ENCODE data around the gene LTBP2.

LTBP2 gene

DNA sequence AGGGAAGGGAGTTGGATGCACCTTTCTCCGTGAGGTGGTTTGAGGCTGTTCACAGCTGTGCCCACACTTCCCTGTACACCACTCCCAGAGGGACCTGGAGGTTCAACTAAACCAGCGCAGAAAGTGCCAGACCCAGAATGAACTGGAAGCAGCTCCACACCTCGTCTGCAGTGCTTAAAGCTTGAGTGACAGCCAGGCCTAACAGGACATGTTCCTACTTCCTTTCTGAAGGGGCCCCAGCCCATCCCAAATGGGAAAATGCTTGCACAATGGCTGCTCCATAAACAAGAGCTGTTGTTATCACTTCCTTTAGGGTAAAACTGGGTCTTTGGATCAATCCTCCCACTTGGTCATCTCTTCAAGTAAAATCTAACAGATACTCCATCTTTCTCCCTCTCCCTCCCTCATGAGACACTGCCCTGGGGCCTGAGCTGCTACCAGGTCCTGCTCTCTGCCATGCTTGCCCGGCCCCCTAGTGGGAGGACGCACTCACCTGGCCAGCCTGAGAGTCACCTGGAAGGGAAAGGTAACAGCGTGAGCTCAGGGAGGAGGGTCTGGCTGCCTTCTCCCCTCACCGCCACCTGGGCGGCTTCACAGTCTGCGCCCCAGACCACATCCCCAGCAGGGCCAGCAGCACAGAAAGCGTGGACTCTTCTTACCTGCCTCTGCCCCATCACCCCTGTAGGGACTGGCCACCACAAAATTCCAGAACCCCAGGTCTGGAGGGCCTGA, 85.0 kb downstream of the LTBP2 start:
- peak; percentile 46 for DNase-seq (ENCODE audit: low spot score)

- DNase-seq (ENCODE audit: low spot score): no peak
Measured at GRCh38 chr14:74525361-74525851, 86.6 kb downstream of the LTBP2 start.

GRCh38 chr14:74524812-74525135, 87.3 kb downstream of the LTBP2 start:
- no peak for DNase-seq (ENCODE audit: low spot score)

- no peak for DNase-seq (ENCODE audit: low spot score)
Measured at GRCh38 chr14:74524076-74524811, 87.8 kb downstream of the LTBP2 start.

DNA sequence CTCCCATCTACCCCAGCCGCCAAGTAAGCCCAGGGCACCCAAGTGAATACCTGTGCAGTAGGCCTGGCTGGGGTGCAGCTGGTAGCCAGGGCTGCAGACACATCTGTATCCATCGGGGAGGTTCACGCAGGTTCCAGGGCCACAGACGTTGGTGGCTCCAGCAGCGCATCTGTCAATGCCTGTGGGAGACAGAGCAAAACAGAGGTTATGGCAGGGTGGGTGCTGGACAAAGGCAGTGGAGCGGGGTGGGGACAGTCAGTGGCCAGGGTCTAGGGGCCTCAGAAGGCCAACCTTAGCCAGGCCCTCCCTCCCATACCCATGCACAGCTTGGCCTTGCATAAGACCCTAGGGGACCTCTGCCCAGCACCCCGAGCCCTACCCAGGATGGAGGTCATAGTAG, 89.3 kb downstream of the LTBP2 start:
- DNase-seq (ENCODE audit: low spot score): no peak

DNA sequence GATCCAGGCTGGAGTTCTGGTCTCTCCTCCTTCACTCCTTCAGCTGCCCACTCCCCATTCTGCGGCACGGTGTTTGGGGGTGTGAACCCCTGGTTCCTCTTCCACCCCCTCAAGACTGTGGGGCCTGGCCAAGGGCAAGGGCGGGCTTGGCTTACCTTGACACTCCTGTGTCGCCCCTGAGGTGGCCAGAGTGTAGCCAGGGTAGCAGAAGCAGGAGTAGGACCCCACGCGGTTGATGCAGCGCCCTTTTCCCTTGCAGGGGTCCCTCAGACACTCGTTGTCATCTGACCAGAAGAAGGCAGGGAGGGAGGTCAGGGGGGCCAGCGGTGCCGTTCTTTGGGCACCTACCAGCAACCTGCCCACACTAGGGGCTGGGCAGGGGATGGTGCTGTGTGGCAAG, 90.3 kb downstream of the LTBP2 start:
- no peak for DNase-seq (ENCODE audit: low spot score)

- no peak for DNase-seq (ENCODE audit: low spot score)
Measured at GRCh38 chr14:74519316-74520074, 92.5 kb downstream of the LTBP2 start.

GRCh38 chr14:74518221-74518620, 93.8 kb downstream of the LTBP2 start:
- no peak for DNase-seq (ENCODE audit: low spot score)

GRCh38 chr14:74517731-74518130, 94.3 kb downstream of the LTBP2 start:
- DNase-seq (ENCODE audit: low spot score): no peak

- peak; percentile 72 for DNase-seq (ENCODE audit: low spot score)
Measured at GRCh38 chr14:74516451-74517160, 95.4 kb downstream of the LTBP2 start.

DNA sequence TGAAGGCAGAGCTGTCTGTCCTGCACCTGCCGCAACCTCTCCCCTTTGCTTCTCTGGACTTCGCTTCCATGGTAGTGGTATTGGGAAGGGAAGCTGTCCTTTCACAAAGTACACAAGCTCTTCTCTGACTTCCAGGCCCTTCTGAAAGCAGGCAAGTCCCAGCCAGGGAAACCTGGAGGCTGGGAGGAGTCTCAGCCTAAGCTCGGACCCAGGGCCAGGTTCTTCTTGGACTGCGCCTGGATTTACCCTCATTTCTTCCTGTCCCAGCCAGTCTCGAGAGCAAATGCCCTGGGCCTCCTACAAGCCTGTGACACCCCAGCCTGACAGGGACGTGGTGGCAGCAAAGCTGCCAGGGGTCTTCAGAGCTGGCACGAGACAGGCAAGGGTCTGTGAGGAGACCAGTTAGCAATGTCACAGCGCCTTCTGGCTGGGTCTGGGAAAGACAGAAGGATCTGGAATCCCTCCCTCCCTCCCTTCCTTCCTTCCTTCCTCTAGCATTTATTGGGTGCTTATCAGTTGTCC, 96.1 kb downstream of the LTBP2 start:
- no peak for DNase-seq (ENCODE audit: low spot score)

DNA sequence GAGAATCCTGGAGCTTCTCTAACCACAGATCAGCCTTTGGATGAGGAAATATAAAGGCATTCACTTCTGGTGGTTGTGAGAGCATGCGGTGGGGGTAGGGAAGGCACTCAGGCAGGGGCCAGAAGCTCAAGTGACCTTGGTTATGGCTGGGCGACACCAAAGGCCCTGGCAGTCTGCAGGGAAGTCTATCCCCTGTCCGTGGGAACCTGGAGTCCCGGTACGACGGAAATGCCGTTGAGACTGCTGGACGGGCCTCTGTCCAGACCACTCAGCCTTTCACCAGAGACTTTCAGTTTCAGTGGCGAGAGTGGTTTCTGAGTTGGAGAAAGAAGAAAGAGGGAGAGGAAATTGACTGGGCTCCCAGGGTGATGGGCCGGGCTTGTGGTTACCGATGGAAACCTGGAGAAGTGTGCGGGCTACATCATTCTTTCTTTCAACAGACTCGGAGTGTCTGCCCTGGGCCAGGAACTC, 97.5 kb downstream of the LTBP2 start:
- no peak for DNase-seq (ENCODE audit: low spot score)

DNA sequence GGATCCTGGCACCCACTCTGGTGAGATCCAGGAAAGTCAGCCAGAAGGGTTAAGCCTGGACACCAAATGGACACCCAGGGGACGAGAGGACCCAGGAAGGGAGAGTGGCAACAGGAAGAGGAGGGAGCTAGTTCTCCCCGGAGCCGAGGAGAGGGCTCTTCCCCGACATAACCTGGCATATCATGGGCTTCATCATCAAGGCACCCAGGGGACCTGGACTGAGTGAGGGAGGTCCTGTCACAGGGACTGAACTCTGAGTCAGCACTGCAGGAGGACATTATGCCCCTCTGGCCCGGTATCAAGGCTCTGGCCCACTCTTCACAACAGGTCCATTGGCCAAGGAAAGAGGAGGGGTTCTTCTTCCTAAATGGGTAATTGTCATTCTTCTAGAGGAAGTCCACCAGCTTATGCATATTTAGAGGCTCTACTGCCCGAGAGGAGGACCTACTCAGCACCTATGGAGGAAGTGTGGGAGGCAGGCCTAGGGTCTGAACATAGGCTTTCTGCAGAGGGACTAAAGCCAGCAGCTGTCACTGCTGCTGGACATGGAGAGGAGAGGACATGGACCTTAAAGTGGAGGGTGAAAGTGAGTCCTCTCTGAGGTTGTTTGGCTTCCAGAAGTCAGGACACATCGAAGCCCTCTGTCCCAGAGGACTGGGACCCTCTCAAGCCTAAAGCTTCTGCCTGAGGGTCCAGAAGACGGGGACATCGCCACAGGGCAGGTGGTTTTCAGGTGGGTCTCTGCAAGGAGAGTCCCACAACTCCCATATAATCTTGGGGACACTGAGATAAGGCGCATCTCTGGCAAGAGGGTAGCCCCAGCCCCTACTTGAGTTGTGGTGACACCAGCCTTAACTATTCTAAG, 99.8 kb downstream of the LTBP2 start:
- no peak for DNase-seq (ENCODE audit: low spot score)

GRCh38 chr14:74510959-74511409, 101.1 kb downstream of the LTBP2 start:
- no peak for DNase-seq (ENCODE audit: low spot score)

DNA sequence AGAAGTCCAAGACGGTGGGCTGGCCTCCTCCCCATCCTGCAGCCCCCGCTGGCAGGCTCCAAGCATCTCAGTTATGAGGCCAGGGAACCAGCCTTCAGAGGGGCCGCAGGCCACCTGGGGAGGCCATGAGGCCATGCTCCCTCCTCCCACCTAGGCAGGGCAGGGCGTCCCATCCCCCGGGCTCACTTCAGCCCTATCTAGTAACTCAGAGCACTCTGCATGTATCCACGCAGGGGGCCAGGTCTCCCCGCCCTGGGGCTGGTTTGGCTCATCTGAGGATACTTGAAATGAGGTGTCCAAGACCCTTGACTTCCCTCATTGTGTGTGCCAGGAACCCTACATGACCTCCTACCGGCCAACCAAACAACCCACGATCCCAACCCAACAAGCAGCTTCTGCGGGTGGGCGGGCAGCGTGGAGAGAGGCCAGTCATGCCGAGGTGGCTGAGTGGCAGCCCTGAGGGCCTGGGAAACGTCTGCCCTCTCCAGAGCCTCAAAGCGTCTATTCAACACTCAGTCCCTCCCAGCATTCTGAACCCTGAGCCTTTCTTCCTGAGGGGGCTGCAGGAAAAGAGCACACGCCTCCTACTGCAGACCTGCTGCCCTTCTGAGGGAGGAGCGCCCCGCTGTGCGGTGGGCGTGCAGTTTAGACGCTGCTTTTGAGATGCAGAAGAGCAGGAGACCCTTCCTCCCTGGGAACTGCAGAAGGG, 101.7 kb downstream of the LTBP2 start:
- DNase-seq (ENCODE audit: low spot score): peak; percentile 46

- DNase-seq (ENCODE audit: low spot score): no peak
Measured at GRCh38 chr14:74509587-74510222, 102.3 kb downstream of the LTBP2 start.

- DNase-seq (ENCODE audit: low spot score): no peak
Measured at GRCh38 chr14:74508844-74509428, 103.1 kb downstream of the LTBP2 start.

DNA sequence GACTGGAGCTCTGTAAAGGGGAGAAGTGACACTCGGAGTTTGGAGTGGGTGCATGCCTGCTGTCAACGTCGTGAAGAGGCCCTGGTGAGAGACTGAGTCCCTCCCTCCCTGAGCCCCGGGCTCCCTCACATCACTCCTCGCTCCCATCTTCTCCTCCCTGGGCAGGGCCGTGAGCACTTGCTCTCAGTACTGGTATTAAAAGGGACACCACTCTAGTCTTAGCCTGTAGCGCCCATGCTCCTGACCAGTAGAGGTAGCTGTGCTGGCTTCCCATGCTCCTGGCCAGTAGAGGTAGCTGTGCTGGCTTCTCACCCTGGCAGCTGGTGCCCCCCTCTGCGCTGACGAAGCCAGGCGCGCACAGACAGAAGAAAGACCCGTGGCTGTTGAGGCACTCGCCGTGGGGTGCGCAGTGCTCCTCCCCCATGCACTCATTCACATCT, 103.7 kb downstream of the LTBP2 start:
- DNase-seq (ENCODE audit: low spot score): peak; percentile 78

DNA sequence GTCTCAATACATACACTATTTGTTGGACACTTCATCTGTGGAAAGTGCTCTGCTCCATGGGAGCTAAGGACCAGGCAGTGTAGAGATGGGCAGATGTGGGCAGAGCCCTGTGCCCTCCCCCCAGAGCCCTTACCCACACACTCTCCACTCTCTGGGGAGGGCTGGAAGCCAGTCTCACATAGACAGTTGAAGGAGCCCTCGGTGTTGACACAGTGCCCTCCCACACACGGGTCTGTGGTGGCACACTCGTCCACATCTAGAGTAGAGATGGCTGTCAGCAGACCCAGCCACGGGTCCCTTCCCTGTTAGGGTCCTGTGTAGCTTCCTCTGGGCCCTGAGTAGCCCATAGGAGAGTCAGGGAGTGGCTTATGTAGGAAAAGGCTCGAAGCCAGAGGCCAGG, 104.2 kb downstream of the LTBP2 start:
- DNase-seq (ENCODE audit: low spot score): no peak

Data from iPS-NIHi11 (cell line).